GM12878 (cell line): ENCODE results near the gene C6orf62. TPM values are rescaled to one million over a fixed set of nuclear protein-coding genes. Genes with fewer than 3 reads are reported as not detected.

ENCODE experiments used
- ATAC-seq: fragments of 200-7000 bp; cut with Tn5 transposase; 3 replicates; pipeline ENCODE4 v1.9.1; 2020; ENCODE audit warnings: mild to moderate bottlenecking, moderate library complexity
- BruUV-seq: library from RNA; stranded (reverse); fragments of 400-500 nt; replicated peaks from 2 replicates; lab custom pipeline; 2021; lab: Mats Ljungman, UMichigan
- CTCF ChIA-PET: fragments of 300-600 bp; sonication (Branson Sonifier 250); formaldehyde crosslinking; extraction: SDS; loops from one replicate; lab custom pipeline; 2021; ENCODE audit warnings: inconsistent platforms; lab: Yijun Ruan, JAX
- POLR2A ChIA-PET: fragments of 350-600 bp; formaldehyde crosslinking; extraction: SDS; loops from one replicate; lab custom pipeline; 2021; ENCODE audit warnings: inconsistent platforms; lab: Charles Lee
- RAD21 ChIA-PET: fragments of 300-600 bp; sonication (Branson Sonifier 250); formaldehyde crosslinking; loops from one replicate; lab custom pipeline; 2023; ENCODE audit warnings: antibody characterized with exemption; ENCODE audit not compliant: unreplicated experiment; lab: Charles Lee
- SMC1A ChIA-PET: fragments of 300-600 bp; sonication (Branson Sonifier 250); formaldehyde crosslinking; loops from one replicate; lab custom pipeline; 2023; ENCODE audit not compliant: unreplicated experiment, uncharacterized antibody; lab: Charles Lee
- DNase-seq: peaks from one replicate; pipeline ENCODE4 v3.0.0-alpha.2; 2011; ENCODE audit warnings: low read depth, low spot score
- FAIRE-seq: peaks from 3 replicates; lab custom pipeline; 2011; peaks lifted over from hg19 to GRCh38; lab: Jason Lieb, UNC
- H2AFZ ChIP-seq: 2 replicates; pipeline ENCODE4 v1.6.0; 2011; ENCODE audit warnings: low read depth, low read length, control low read depth; ENCODE audit not compliant: control insufficient read depth
- H3K27ac ChIP-seq: 2 replicates; pipeline ENCODE4 v1.5.1; 2011; ENCODE audit warnings: control low read depth; ENCODE audit not compliant: control insufficient read depth, insufficient read depth
- H3K27me3 ChIP-seq, 2 experiments: replicated peaks in 1 of 2; 2 replicates each; pipeline versions ENCODE4 v1.6.0 to v1.6.1; 2011; ENCODE audit warnings: low read length in 1 of 2; ENCODE audit not compliant: control insufficient read depth in 2 of 2, insufficient read depth in 2 of 2
- H3K36me3 ChIP-seq, 2 experiments: 2 replicates each; pipeline ENCODE4 v1.5.1; 2011; ENCODE audit warnings: low read length in 1 of 2; ENCODE audit not compliant: control insufficient read depth in 2 of 2, insufficient read depth in 2 of 2
- H3K4me1 ChIP-seq: 2 replicates; pipeline ENCODE4 v1.6.1; 2011; ENCODE audit warnings: mild to moderate bottlenecking, low read length, moderate library complexity, mixed read lengths; ENCODE audit not compliant: control insufficient read depth, insufficient read depth
- H3K4me2 ChIP-seq: 2 replicates; pipeline ENCODE4 v1.6.0; 2011; ENCODE audit warnings: control low read depth; ENCODE audit not compliant: control insufficient read depth, insufficient read depth
- H3K4me3 ChIP-seq: fragments of 200-600 bp; sonication (generic); 2 replicates; pipeline ENCODE4 v1.5.1; 2016
- H3K79me2 ChIP-seq: 2 replicates; pipeline ENCODE4 v1.6.0; 2011; ENCODE audit warnings: low read length; ENCODE audit not compliant: control insufficient read depth, insufficient read depth
- H3K9ac ChIP-seq: 2 replicates; pipeline ENCODE4 v1.8.0; 2011; ENCODE audit warnings: low read length, control low read depth, mixed read lengths; ENCODE audit not compliant: control insufficient read depth, insufficient read depth
- H3K9me3 ChIP-seq: replicated peaks from 3 replicates; pipeline ENCODE4 v1.5.1; 2011; ENCODE audit warnings: mild to moderate bottlenecking, low read length; ENCODE audit not compliant: control insufficient read depth, insufficient read depth
- H4K20me1 ChIP-seq: 2 replicates; pipeline ENCODE4 v1.6.0; 2011; ENCODE audit not compliant: control insufficient read depth, insufficient read depth
- ATF3 ChIP-seq: IDR thresholded peaks from 2 replicates; pipeline ENCODE4 v1.6.1; 2011; ENCODE audit warnings: low read depth, mild to moderate bottlenecking, low read length, moderate library complexity, borderline replicate concordance; ENCODE audit errors: extremely low read depth
- FOXM1 ChIP-seq: IDR thresholded peaks from 2 replicates; pipeline ENCODE4 v1.6.1; 2012; ENCODE audit warnings: low read depth, mild to moderate bottlenecking, inconsistent platforms, low read length, moderate library complexity
- HCFC1 ChIP-seq: fragments of 150-350 bp; IDR thresholded peaks from 2 replicates; pipeline ENCODE4 v1.6.1; 2014; ENCODE audit warnings: low read length
- JUND ChIP-seq: IDR thresholded peaks from 2 replicates; pipeline ENCODE4 v1.6.1; 2012; ENCODE audit warnings: low read depth, mild to moderate bottlenecking, low read length, improper control_type of control experiment, moderate library complexity
- NFYA ChIP-seq: IDR thresholded peaks from 2 replicates; pipeline ENCODE4 v1.6.1; 2011; ENCODE audit warnings: low read depth, mild to moderate bottlenecking, low read length, improper control_type of control experiment, borderline replicate concordance
- POLR2A ChIP-seq: IDR thresholded peaks from 2 replicates; pipeline ENCODE4 v1.6.1; 2011; ENCODE audit warnings: low read depth, mild to moderate bottlenecking, low read length
- POLR2AphosphoS2 ChIP-seq: IDR thresholded peaks from 2 replicates; pipeline ENCODE4 v1.6.1; 2011; ENCODE audit warnings: low read depth, mild to moderate bottlenecking, low read length, improper control_type of control experiment, moderate library complexity
- RAD21 ChIP-seq: IDR thresholded peaks from 2 replicates; pipeline ENCODE4 v1.6.1; 2011; ENCODE audit warnings: mild to moderate bottlenecking, low read depth, low read length, moderate library complexity; ENCODE audit not compliant: insufficient read depth
- RCOR1 ChIP-seq: conservative IDR thresholded peaks from 2 replicates; pipeline ENCODE4 v1.6.1; 2012; ENCODE audit warnings: low read depth, low read length, improper control_type of control experiment
- SUZ12 ChIP-seq: fragments of 200-600 bp; sonication (generic); IDR thresholded peaks from one replicate; pipeline ENCODE4 v1.6.1; 2018; ENCODE audit warnings: antibody characterized with exemption, mild to moderate bottlenecking; ENCODE audit not compliant: unreplicated experiment
- WRNIP1 ChIP-seq: IDR thresholded peaks from 2 replicates; pipeline ENCODE4 v1.6.1; 2011; ENCODE audit warnings: low read depth, low read length, improper control_type of control experiment, borderline replicate concordance
- ZZZ3 ChIP-seq: IDR thresholded peaks from 2 replicates; pipeline ENCODE4 v1.6.1; 2011; ENCODE audit warnings: low read depth; ENCODE audit not compliant: control insufficient read depth, insufficient read length
- WGBS: methylation state at CpG from one replicate; pipeline ENCODE4 v1.1.6; 2016; ENCODE audit warnings: low lambda C conversion rate; ENCODE audit not compliant: insufficient replicate concordance, insufficient coverage; ENCODE audit errors: missing lambda C conversion rate; 5-methylcytosine and 5-hydroxymethylcytosine counted together
- in situ Hi-C: fragments of 300-500 bp; cut with MboI; formaldehyde crosslinking; loops from 9 replicates; pipeline ENCODE4 v1.14.3; 2018; ENCODE audit warnings: mixed read lengths
- intact Hi-C: fragments of 100-400 bp; cut with micrococcal nuclease; formaldehyde crosslinking; loops from one replicate; pipeline ENCODE4 v1.14.2; 2022; ENCODE audit not compliant: unreplicated experiment
- polyA plus RNA-seq, 11 experiments: library from polyadenylated mRNA; depleted of rRNA in 4 of 11; unstranded in 6 of 11; stranded (reverse) in 5 of 11; fragments of >200 nt; fragmentation: Nextera tagmentation in 4 of 11; fragmentation: Illumina TruSeq in 1 of 11; extraction: Ambion mirVana in 4 of 11; extraction: Trizol in 1 of 11; gene quantifications; 1 replicate in 1 of 11; 2 replicates in 10 of 11; pipeline versions ENCODE4 v1.2.1 to v1.2.3, GENCODE V29; 2011 to 2016; ENCODE audit warnings: inconsistent platforms in 2 of 11, missing spikeins in 2 of 11, low read depth in 1 of 11
- total RNA-seq, 4 experiments: library from RNA; depleted of rRNA in 3 of 4; stranded (reverse); fragments of >200 nt in 3 of 4; fragmentation: Illumina TruSeq in 1 of 4; extraction: Trizol in 1 of 4; gene quantifications; 2 replicates each; pipeline versions ENCODE4 v1.2.1 to v1.2.3, GENCODE V29; 2013 to 2021

C6orf62 gene
- total and polyA plus RNA-seq, 10 of the 15 experiments (the other 5 are each of a cell fraction or from before 2014, with no cell fraction given), result 55.6 to 565 (median 126) TPM

GRCh38 chr6:24696097-24696496, 22.9 kb downstream of the C6orf62 start:
- intact Hi-C loops, result no loop called here

More at GRCh38 chr6:24696097-24696496, 22.9 kb downstream of the C6orf62 start:
- in situ Hi-C loops, result loop anchor here (5.0 to 10.0 kb wide), 3 partner anchors 114 to 411 kb away; no protein-coding TSS in a partner anchor
- ATAC-seq (no peak), FAIRE-seq (no peak), DNase-seq (no peak)
- H3K27me3 ChIP-seq, result no peaks in the 10 kb centered on the region
- H3K4me2 ChIP-seq, result no peak overlapping the region
- H3K4me1 ChIP-seq, result no peaks in the 10 kb centered on the region; the same call in 1 of the 2 replicates
- H4K20me1 ChIP-seq, result no peaks in the 10 kb centered on the region
- TF ChIP-seq JUND, result no peak
- no peak for TF ChIP-seq ATF3
- no peak for TF ChIP-seq HCFC1
- TF ChIP-seq NFYA, result no peak
- no peak for TF ChIP-seq RAD21
- no peak for TF ChIP-seq POLR2AphosphoS2
- TF ChIP-seq WRNIP1, result no peak
- no peak for TF ChIP-seq POLR2A
- no peak for TF ChIP-seq FOXM1
- TF ChIP-seq RCOR1, result no peak
- TF ChIP-seq SUZ12, result no peak
- TF ChIP-seq ZZZ3, result no peak
- no peaks in the 10 kb centered on the region for H3K9me3 ChIP-seq
- H3K9ac ChIP-seq, result no peak overlapping the region
- CTCF ChIA-PET, result interaction anchor here (0.7 to 4.8 kb wide), 8 partner anchors 19 to 173 kb away, joined by 3 to 35 read pairs (median 4); no protein-coding TSS in a partner anchor
- H3K79me2 ChIP-seq, result no peaks in the 10 kb centered on the region
- H3K27ac ChIP-seq, result no peak overlapping the region
- no peak overlapping the region for H2AFZ ChIP-seq
- no TSS peak for BruUV-seq
- SMC1A ChIA-PET, result interaction anchor here (1.2 to 2.2 kb wide), 4 partner anchors 62 to 173 kb away, joined by 3 to 7 read pairs (median 4); no protein-coding TSS in a partner anchor
- H3K36me3 ChIP-seq, result no peaks in the 10 kb centered on the region
- POLR2A ChIA-PET, result no interaction called here
- RAD21 ChIA-PET, result interaction anchor here (0.9 to 1.6 kb wide), 2 partner anchors 112 to 114 kb away, joined by 4 to 9 read pairs; no protein-coding TSS in a partner anchor
- no peak overlapping the region for H3K4me3 ChIP-seq
- WGBS, result 95% methylated on average over 2 of the region's 2 CpGs
